Dermis microvascular lymphatic vessel endothelial cell (primary cell): Measurements from ENCODE around the gene EXO1. TPM values are rescaled to one million over a fixed set of nuclear protein-coding genes. Genes with fewer than 3 reads are reported as not detected.
A peak's percentile ranks its signal among the peaks of the same experiment; 100 is the strongest.
"Not testable (repeated sequence)": the region's sequence is repeated elsewhere in the genome, so short reads cannot be mapped to it uniquely, and the experiment has no call there.

Source experiments
- DNase-seq, 2 donors: peaks; one replicate each; pipeline versions ENCODE4 v3.0.0 to v3.0.0-alpha.2; 2010; ENCODE audit warnings: low read depth in 2 of 2
- total RNA-seq: library from RNA; depleted of rRNA; stranded (reverse); fragments of >200 nt; gene quantifications from 2 replicates; pipeline ENCODE4 v1.2.1, GENCODE V29; 2014

EXO1 gene
- total RNA-seq, 1 donor from 2014 or later = 8.0 TPM

GRCh38 chr1:241836941-241837340, 11.1 kb upstream of the EXO1 start:
- DNase-seq = peak in 1 of 2 donors; percentile 49

DNA sequence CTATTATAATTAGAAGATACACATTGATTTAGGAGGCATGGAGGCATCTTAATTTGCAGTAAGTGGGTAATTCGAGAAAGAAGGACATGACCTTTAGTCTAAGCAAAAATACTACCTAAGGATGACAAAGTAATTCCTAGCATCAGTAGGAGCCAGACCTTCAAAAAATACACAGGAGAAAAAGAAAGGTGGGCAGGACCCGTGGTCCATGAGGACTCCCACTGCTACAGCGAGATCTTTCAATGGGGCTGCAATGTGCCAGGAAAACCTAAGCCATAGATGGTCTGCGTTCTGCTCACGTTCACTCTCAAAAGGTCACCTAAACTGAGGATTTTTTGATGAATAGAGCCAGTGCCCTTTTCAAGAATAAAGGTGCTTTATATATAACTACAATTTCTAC, 10.6 kb upstream of the EXO1 start:
- DNase-seq = no peak

GRCh38 chr1:241837901-241838300, 10.1 kb upstream of the EXO1 start:
- no peak for DNase-seq

DNA sequence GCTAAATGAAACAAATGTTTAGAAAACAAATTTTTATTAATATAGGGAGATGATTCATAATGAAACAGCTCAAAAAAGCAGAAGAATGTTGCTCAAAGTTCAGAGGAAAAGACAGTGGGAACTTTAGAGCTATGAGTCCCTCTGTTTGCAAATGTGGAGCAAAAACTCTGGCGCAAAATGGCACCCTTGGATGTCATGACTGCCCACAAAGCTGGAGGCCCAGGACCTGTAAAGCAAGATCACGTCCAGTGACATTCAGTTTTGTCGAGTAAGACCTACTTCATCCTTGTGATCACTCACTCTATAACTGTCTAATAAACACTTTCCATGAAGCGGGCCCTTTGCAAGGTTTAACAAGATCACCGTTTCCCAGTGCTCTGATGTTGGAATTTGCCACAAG, 9.1 kb upstream of the EXO1 start:
- no peak for DNase-seq

GRCh38 chr1:241839369-241839979, 8.5 kb upstream of the EXO1 start:
- DNase-seq = no peak

DNA sequence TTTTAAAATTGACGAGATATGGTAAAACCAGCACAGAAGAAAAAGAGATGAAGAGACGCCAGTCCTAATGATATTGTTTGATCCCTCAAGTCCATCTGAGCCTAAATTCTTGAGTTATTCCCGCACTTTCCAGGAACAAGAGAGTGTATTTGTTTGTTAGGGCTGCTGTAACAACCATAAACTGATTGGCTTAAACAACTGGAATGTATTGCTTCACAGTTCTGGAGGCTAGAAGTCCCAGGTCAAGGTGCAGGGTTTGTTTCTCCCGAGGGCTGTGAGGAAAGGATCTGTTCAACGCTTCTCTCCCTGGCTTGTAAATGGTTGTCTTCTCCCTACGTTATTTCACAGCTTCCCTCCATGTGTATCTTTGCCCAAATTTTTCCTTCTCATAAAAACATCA, 7.8 kb upstream of the EXO1 start:
- no peak for DNase-seq

- no peak for DNase-seq
Observed at GRCh38 chr1:241841691-241842090, 6.3 kb upstream of the EXO1 start.

DNA sequence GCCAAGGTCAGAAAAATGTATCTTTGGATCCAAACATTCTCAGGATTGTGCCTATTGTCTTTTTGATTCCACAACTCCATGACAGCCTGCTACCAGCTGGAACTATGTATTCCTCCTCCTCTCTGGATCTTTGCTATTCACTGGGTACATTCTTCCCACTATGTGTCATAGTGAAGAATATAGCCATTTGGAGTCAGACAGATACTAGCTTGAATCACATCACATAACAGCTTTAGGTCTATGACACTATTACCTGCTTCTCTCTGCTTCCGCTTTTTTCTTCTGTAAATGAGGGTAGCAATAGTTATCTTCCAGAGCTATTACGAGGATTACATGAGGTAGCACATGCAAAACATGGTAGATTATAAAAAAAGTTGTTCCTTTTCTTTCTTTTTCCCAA, 5.4 kb upstream of the EXO1 start:
- DNase-seq = no peak

- DNase-seq = no peak
Observed at GRCh38 chr1:241844593-241844992, 3.4 kb upstream of the EXO1 start.

- no peak for DNase-seq
Observed at GRCh38 chr1:241846375-241846774, 1.6 kb upstream of the EXO1 start.

GRCh38 chr1:241846862-241847539, 1.0 kb upstream of the EXO1 start:
- no peak for DNase-seq

DNA sequence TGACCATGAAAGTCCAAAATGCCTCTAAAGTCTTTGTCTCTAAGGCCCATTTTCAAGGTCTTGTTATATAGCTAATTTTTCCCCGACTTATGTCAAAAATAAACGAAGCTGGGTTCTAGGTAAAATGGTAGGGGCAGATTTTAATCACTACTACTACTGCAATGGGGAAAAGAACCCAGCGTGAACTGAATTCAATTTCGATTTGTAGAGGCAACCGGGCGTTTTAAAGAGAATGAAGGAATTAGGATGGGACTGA, 536 bp upstream of the EXO1 start:
- DNase-seq = no peak

GRCh38 chr1:241848686-241849344, 811 bp downstream of the EXO1 start:
- DNase-seq = no peak

DNA sequence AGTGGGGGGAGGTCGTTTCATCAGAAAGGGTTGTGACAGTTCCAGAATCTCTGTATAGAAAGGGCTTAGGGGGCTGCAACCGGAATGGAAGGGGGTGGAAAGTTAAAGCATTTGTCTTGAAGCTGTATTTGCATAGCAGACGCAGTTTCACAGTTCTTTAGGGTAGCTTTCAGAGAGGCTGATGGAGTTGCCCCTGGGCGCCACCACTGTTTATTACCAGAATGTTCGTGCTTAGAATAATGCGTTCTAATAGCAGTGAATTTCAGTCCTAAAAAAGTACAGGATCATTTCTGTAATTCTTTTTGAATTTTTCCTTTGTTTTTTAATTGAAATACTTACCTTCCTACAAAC, 1.3 kb downstream of the EXO1 start:
- DNase-seq = no peak

GRCh38 chr1:241855545-241856140, 7.6 kb downstream of the EXO1 start:
- DNase-seq = not testable (repeated sequence)

DNA sequence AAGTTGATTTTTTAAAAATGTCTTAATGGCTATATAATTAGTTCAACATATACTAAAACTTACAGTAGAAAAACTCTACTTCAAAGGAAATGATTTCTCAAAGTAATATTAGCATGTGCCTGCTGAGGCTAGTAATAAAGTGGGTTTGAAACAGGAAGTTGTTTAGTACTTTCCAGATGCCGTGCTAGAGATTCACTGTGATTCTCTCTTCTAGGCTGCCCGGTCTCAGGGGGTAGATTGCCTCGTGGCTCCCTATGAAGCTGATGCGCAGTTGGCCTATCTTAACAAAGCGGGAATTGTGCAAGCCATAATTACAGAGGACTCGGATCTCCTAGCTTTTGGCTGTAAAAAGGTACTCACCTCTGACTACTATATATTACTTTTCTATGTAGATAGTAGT, 9.1 kb downstream of the EXO1 start:
- DNase-seq = no peak

DNA sequence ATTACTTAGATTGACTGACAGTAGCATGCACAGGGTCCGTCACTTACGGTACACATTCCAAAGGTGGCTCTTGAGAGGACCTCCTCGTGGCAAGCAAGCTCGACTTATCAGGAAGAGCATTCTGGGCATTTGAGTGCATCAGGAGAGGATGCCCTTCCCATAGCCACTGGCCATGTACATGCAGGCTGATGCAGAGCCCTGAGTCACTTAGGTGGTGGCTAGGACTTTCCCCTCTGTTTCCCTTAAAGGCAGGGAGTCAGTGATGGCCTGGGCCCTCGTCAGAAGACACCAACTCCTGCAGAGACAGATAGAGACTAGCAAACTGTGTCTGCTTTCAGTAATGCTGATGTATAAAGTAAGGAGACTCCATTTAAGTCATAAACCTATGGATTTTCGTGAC, 12.9 kb downstream of the EXO1 start:
- DNase-seq = no peak

DNA sequence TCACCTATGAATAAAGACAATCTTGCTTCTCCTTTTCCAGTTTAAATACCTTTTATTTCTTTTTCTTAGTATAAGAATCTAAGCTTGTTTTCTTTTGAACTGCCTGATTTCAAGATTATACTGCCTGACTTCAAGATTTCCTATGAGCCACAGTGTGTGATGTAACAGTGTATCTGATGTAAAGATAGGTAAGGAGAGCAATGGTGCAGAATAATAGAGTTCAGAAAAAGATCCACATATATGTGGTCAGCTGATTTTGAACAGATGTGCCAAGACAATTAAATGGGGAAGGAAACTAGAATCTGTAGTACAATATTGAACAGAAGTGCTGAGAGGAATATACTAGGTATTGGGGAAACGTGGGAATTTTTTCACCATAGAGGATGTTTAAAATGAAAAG, 21.0 kb downstream of the EXO1 start:
- no peak for DNase-seq

- no peak for DNase-seq
Observed at GRCh38 chr1:241870336-241870735, 22.3 kb downstream of the EXO1 start.

GRCh38 chr1:241870746-241871430, 22.9 kb downstream of the EXO1 start:
- no peak for DNase-seq

DNA sequence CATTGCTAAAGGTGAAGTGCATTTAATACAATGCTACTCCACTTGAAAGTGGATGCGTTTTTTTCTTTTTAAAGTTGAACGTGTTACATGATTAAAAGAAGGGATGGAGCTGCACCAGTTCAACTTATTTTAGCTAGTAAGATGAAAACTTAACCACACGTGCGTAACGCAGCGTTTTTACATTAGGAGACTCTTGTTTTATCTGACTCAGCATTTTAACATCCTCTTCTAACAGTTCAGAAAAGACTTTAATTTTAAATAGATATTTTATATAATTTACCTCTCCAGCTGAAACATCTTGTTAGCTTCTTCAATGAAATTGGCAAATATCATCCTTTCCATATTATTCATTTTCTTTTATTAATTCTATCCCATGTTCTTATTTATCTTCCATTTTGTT, 33.4 kb downstream of the EXO1 start:
- no peak for DNase-seq

- no peak for DNase-seq
Observed at GRCh38 chr1:241883159-241883558, 35.2 kb downstream of the EXO1 start.

GRCh38 chr1:241888232-241888631, 40.2 kb downstream of the EXO1 start:
- DNase-seq = no peak
